Measurements from ENCODE around the gene UGT1A10. TPM values are rescaled to one million over a fixed set of nuclear protein-coding genes. Genes with fewer than 3 reads are reported as not detected.

The UGT1A10 gene
- total RNA-seq, 4 donors from 2014 or later, result 0.36 TPM; not detected in 3

GRCh38 chr2:233772153-233772552 lies 135.9 kb downstream of the UGT1A10 start:
- DNase-seq (ENCODE audit: low spot score in 2 of 2), result no peak
- no peak overlapping the region for H3K4me3 ChIP-seq (ENCODE audit: low read depth, poor library complexity, severe bottlenecking)
- intact Hi-C loops (cut with DNase I; ENCODE audit: low total_unique reads), result no loop called here
- 89% methylated on average over 16 of the region's 16 CpGs for WGBS, 2 donors
- TF ChIP-seq, protein P1, sequence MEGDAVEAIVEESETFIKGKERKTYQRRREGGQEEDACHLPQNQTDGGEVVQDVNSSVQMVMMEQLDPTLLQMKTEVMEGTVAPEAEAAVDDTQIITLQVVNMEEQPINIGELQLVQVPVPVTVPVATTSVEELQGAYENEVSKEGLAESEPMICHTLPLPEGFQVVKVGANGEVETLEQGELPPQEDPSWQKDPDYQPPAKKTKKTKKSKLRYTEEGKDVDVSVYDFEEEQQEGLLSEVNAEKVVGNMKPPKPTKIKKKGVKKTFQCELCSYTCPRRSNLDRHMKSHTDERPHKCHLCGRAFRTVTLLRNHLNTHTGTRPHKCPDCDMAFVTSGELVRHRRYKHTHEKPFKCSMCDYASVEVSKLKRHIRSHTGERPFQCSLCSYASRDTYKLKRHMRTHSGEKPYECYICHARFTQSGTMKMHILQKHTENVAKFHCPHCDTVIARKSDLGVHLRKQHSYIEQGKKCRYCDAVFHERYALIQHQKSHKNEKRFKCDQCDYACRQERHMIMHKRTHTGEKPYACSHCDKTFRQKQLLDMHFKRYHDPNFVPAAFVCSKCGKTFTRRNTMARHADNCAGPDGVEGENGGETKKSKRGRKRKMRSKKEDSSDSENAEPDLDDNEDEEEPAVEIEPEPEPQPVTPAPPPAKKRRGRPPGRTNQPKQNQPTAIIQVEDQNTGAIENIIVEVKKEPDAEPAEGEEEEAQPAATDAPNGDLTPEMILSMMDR (IDR thresholded peaks at IDR 0.05), result no peak
- TF ChIP-seq POLR2A (IDR thresholded peaks at IDR 0.05), result no peak

DNA sequence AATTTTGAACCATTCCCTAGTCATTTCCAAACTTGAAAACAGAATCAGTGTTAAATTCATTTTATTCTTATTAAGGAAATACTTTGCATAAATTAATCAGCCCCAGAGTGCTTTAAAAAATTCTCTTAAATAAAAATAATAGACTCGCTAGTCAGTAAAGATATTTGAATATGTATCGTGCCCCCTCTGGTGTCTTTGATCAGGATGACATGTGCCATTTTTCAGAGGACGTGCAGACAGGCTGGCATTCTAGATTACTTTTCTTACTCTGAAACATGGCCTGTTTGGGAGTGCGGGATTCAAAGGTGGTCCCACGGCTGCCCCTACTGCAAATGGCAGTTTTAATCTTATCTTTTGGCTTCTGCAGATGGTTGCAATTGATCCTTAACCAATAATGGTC lies 136.3 kb downstream of the UGT1A10 start:
- H3K4me3 ChIP-seq (ENCODE audit: low read depth, poor library complexity, severe bottlenecking), result no peak overlapping the region
- 66 to 69% methylated on average over 5 of the region's 5 CpGs for WGBS, 2 donors
- intact Hi-C loops (cut with DNase I; ENCODE audit: low total_unique reads), result no loop called here
- no peak for TF ChIP-seq POLR2A (IDR thresholded peaks at IDR 0.05)
- TF ChIP-seq, protein P1 (IDR thresholded peaks at IDR 0.05), result no peak
- no peak for DNase-seq (ENCODE audit: low spot score in 2 of 2)

DNA sequence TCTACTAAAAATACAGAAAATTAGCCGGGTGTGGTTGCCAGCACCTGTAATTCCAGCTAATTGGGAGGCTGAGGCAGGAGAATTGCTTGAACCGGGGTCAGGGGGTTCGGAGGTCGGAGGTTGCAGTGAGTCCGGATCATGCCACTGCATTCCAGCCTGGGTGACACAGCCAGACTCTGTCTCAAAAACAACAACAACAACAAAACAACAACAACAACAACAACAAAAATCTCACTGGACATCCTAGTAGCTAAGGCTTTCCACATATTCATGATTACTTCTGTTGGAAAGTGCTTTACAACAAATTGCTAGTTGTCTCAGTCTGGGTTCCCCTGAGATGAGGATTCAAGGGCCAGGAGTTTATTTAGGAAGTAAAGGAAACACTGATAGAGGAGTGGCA lies 137.6 kb downstream of the UGT1A10 start:
- TF ChIP-seq, protein P1 (IDR thresholded peaks at IDR 0.05), result no peak
- TF ChIP-seq POLR2A (IDR thresholded peaks at IDR 0.05), result no peak
- H3K4me3 ChIP-seq (ENCODE audit: low read depth, poor library complexity, severe bottlenecking), result no peak overlapping the region
- intact Hi-C loops (cut with DNase I; ENCODE audit: low total_unique reads), result no loop called here
- 90 to 92% methylated on average over 5 of the region's 5 CpGs for WGBS, 2 donors
- DNase-seq (ENCODE audit: low spot score in 2 of 2), result no peak

DNA sequence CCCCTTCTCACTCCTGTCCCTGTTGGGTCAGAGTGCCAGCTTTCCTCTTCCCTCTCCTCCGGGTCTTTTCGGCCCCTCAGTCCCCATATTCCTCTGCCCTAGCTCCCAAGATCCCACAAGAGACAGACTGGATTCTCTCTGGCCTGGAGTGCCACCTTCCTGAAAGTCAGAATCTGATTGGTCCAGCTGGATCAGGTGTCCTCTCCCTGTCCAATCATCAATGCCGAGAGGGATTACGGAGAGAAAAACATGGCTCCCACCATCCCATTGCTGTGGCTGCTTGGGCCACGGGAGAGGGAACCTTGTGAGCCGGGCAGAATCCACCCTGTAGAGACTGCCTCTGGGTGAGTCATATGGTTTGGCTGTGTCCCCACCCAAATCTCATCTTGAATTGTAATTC lies 139.2 kb downstream of the UGT1A10 start:
- no peak for TF ChIP-seq POLR2A (IDR thresholded peaks at IDR 0.05)
- TF ChIP-seq, protein P1 (IDR thresholded peaks at IDR 0.05), result no peak
- DNase-seq (ENCODE audit: low spot score in 2 of 2), result no peak
- H3K4me3 ChIP-seq (ENCODE audit: low read depth, poor library complexity, severe bottlenecking), result no peak overlapping the region
- intact Hi-C loops (cut with DNase I; ENCODE audit: low total_unique reads), result no loop called here
- 87 to 93% methylated on average over 6 of the region's 6 CpGs for WGBS, 2 donors

DNA sequence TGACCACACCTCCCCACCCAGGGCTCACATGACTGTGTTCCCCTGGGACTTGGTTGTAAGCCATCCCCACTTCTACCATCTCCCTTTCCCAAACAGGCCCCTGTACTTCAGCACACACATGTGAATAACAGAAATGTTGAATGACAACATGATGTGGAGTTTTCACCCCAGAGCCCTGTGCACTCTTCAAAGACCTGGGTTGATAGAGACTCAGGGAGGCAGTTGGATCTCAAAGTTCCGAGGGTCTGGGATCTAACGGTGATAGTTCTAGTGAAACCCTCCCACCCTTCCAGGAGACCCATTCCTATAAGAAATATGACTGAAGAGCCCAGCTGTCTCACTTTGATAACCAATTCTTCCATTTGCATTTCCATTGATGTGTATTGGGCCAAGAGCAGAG lies 141.8 kb downstream of the UGT1A10 start, which contains the start of gene MROH2A:
TSS of gene MROH2A (plus strand) at position 301 of the 400 bp plus-strand sequence. CDS start 1,029 bp downstream, outside the sequence.
- WGBS, 2 donors, result 88 to 95% methylated on average over 2 of the region's 2 CpGs
- TF ChIP-seq POLR2A (IDR thresholded peaks at IDR 0.05), result no peak
- TF ChIP-seq, protein P1 (IDR thresholded peaks at IDR 0.05), result no peak
- intact Hi-C loops (cut with DNase I; ENCODE audit: low total_unique reads), result no loop called here
- no peak for DNase-seq (ENCODE audit: low spot score in 2 of 2)
- no peak within 1 kb of the TSS for H3K4me3 ChIP-seq (ENCODE audit: low read depth, poor library complexity, severe bottlenecking)

GRCh38 chr2:233779722-233780121 lies 143.5 kb downstream of the UGT1A10 start:
- no peak overlapping the region for H3K4me3 ChIP-seq (ENCODE audit: low read depth, poor library complexity, severe bottlenecking)
- no peak for TF ChIP-seq POLR2A (IDR thresholded peaks at IDR 0.05)
- TF ChIP-seq, protein P1 (IDR thresholded peaks at IDR 0.05), result no peak
- intact Hi-C loops (cut with DNase I; ENCODE audit: low total_unique reads), result loop anchor here (10.0 kb wide), 1 partner anchor 1525 kb away; no protein-coding TSS in a partner anchor
- DNase-seq (ENCODE audit: low spot score in 2 of 2), result no peak
- WGBS, 2 donors, result 84 to 89% methylated on average over 4 of the region's 4 CpGs
